ENCODE measurements around the gene CBLL1. TPM values are rescaled to one million over a fixed set of nuclear protein-coding genes. Genes with fewer than 3 reads are reported as not detected.

CBLL1 gene
- total and polyA plus RNA-seq, 2 of the 13 experiments (the other 11 are each of a cell fraction or from before 2014, with no cell fraction given), result 8.8 to 10.5 TPM

- peak; percentile 47; the same call in 1 of the 2 replicates for TF ChIP-seq ZBTB40 (IDR thresholded peaks at IDR 0.05)
- 0 out of 2 replicates have a peak, but pooled peaks have one; percentile 52 for TF ChIP-seq ZBTB40 (CRISPR knock-in tag; IDR thresholded peaks at IDR 0.05)
- peak; percentile 75; the same call in 1 of the 2 replicates for TF ChIP-seq ZNF816 (CRISPR knock-in tag; IDR thresholded peaks at IDR 0.05; ENCODE audit: borderline replicate concordance)
- no peak for TF ChIP-seq EED (CRISPR knock-in tag; IDR thresholded peaks at IDR 0.05)
- no peak for TF ChIP-seq ZNF749 (CRISPR knock-in tag; IDR thresholded peaks at IDR 0.05; ENCODE audit: borderline replicate concordance)
- TF ChIP-seq ZNF343 (CRISPR knock-in tag; IDR thresholded peaks at IDR 0.05), result no peak
- 0 out of 2 replicates have a peak, but pooled peaks have one; percentile 36 for TF ChIP-seq MED13 (CRISPR knock-in tag; IDR thresholded peaks at IDR 0.05)
- TF ChIP-seq CCAR2 (optimal IDR thresholded peaks at IDR 0.05; ENCODE audit: low read depth, low read length), result no peak
- 0 out of 2 replicates have a peak, but pooled peaks have one; percentile 10 for TF ChIP-seq TARDBP (CRISPR knock-in tag; IDR thresholded peaks at IDR 0.05)
- TF ChIP-seq HNRNPL (IDR thresholded peaks at IDR 0.05; ENCODE audit: low read depth, low read length), result 0 out of 2 replicates have a peak, but pooled peaks have one; percentile 14
- no peak; the same call in 1 of the 2 replicates for TF ChIP-seq SRY (CRISPR knock-in tag; IDR thresholded peaks at IDR 0.05)
- TF ChIP-seq PPARG (CRISPR knock-in tag; conservative IDR thresholded peaks at IDR 0.05), result 0 out of 2 replicates have a peak, but pooled peaks have one; percentile 12
- no peak for TF ChIP-seq DDIT3 (CRISPR knock-in tag; IDR thresholded peaks at IDR 0.05)
- TF ChIP-seq CREB3 (CRISPR knock-in tag; IDR thresholded peaks at IDR 0.05), result no peak
- TF ChIP-seq ZNF207 (IDR thresholded peaks at IDR 0.05; ENCODE audit: borderline replicate concordance), result no peak
- no peak for TF ChIP-seq MTA3 (CRISPR knock-in tag; IDR thresholded peaks at IDR 0.05)
- TF ChIP-seq GLI4 (CRISPR knock-in tag; IDR thresholded peaks at IDR 0.05; ENCODE audit: borderline replicate concordance), result peak; percentile 9; the same call in 1 of the 2 replicates
- TF ChIP-seq PCBP1 (IDR thresholded peaks at IDR 0.05; ENCODE audit: borderline replicate concordance, low read depth, low read length), result 0 out of 2 replicates have a peak, but pooled peaks have one; percentile 16
- TF ChIP-seq ZFP90 (CRISPR knock-in tag; IDR thresholded peaks at IDR 0.05; ENCODE audit: borderline replicate concordance), result no peak
- TF ChIP-seq ZNF747 (CRISPR knock-in tag; IDR thresholded peaks at IDR 0.05; ENCODE audit: borderline replicate concordance), result no peak; the same call in 1 of the 2 replicates
Measured at GRCh38 chr7:107743567-107744344, at the start of gene CBLL1 (continued).

Measured in HepG2 (cell line).